Ureter (tissue), 1 donor: ENCODE results near the gene C6orf15. TPM values are rescaled to one million over a fixed set of nuclear protein-coding genes. Genes with fewer than 3 reads are reported as not detected.

Experiments used
- DNase-seq: peaks from one replicate; pipeline ENCODE4 v3.0.0-alpha.2; 2020; ENCODE audit warnings: low spot score
- total RNA-seq: library from RNA; stranded (reverse); gene quantifications from one replicate; pipeline ENCODE4 v1.2.4, GENCODE V29; 2023
- donor health status: DM: yes; HTN: yes; CAD: no.

C6orf15 gene
- total RNA-seq = not detected

DNA sequence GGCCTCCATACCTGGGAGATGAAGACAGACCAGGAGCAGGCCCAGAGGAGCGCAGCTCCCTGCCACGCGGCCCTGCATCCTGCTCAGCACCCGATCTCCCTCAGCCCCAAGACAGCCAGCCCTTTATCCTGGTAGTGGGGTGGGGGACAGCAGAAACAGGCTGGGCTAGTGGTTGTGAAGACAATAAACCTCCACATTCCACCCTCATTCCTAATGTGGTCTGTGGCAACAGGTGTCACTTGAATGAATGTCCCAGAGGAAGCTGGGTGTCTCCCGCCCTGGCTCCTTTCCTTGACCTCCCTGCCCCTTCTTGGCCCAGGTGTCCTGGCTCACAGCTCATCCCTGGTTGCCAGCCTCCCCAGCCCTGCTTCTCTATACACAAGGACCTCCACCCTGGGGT is at the start of gene C6orf15:
TSS of gene C6orf15 (minus strand) at position 98 of the 400 bp plus-strand sequence. CDS start at position 78, 20 bp downstream.
- no peak for DNase-seq

DNA sequence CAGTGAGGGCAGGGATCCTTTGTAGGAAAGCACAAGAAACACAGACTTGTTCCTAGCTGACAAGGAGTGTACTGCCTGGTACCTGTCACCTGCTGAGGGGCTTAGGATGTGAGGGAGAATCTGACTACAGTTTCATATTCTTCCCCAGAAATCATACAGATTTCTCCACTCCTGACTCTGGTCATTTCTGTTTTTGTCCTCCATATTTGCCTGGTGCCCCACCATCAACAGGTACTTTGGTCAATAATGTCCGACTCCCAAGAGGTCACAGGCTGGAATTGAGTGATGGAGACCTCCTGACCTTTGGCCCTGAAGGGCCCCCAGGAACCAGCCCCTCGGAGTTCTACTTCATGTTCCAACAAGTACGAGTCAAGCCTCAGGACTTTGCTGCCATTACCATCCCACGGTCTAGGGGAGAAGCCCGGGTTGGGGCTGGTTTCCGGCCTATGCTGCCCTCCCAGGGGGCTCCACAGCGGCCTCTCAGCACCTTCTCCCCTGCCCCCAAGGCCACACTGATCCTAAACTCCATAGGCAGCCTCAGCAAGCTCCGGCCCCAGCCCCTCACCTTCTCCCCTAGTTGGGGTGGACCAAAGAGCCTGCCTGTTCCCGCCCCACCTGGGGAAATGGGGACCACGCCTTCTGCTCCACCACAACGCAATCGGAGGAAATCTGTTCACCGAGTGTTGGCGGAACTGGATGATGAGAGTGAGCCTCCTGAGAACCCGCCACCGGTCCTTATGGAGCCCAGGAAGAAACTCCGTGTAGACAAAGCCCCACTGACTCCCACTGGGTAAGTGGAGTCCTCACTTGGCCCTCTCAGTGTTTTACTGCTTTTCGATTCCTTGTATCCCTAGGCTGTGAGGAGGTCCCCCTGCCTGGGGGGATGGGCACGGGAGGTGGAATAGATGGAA is 49.1 kb upstream of the C6orf15 start:
- DNase-seq = no peak

DNA sequence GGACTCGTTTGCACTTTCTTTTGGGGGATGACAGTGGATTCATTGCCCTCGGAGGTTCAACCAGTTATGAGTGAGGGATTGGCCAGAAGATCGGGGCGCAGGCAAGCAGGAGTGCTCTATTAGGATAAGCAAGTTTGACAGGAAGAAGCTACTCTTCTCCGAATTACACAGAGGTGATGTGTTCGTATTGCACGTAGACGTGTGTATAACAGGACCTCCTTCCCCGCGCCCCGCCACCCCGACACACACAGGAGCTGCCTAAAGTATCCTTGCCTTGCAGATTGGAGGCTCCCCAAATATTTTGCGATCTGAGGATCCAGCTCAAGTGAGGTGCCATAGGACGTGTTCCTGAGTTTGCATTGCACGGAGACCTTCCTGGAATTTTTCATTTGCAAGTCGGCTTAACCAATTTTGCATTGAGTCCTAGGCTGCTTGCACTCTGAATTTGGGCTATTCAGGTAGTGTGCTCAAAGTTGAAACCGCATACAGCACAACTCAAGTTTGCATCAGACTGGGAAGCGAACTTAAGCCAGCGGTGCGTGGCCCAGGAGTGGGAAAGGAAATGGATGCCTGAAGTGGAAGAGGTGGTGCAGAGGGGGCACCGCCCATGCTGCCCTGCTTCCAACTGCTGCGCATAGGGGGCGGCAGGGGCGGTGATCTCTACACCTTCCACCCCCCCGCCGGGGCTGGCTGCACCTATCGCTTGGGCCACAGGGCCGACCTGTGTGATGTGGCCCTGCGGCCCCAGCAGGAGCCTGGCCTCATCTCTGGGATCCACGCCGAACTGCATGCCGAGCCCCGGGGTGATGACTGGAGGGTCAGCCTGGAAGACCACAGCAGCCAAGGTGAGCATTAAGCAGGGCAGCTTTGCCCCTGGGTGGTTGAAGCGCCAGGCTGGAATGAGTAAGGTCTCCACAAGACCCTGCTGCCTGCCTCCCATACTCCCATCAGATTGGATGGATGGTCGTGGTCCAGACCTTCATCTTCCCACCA is 46.8 kb upstream of the C6orf15 start:
- DNase-seq = no peak

DNA sequence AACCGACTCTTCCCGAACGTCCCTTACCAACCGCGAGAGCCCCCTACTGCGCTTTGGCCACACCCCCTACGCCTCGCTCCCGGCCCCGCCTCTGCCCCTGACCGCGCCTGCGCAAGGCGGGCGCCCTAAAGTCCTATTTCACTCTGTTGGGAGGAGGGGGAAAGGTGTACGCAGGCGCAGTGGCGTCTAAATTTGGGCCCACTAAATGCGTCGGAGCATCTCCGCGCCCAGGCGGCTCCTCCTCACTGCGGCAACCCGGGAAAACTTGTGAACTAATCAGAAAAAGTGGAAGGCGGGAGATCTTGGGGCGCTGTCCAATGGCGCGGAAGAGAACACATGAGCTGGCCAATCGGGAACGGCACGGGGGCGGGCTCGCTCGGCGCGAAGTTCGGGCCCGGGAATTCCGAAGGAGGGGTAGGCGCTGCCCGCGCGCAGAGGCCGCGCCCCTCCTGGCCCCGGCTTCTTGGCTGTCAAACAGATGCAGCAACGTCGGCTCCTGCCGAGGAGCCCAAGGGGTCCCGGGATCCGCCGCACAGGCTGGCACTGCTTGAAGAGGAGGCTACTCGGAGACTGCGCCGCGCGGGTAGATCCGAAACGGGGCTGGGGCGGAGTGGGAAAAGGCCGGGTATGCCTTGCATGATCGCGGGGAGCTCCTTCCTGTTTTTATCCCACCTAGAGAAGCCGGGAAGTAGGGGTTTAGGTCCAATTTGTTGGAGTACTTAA is 45.9 kb upstream of the C6orf15 start, which contains the start of gene TCF19:
TSS of gene TCF19 (plus strand) at position 450 of the 723 bp plus-strand sequence. CDS start 881 bp downstream, outside the sequence.
- peak; percentile 99 for DNase-seq

DNA sequence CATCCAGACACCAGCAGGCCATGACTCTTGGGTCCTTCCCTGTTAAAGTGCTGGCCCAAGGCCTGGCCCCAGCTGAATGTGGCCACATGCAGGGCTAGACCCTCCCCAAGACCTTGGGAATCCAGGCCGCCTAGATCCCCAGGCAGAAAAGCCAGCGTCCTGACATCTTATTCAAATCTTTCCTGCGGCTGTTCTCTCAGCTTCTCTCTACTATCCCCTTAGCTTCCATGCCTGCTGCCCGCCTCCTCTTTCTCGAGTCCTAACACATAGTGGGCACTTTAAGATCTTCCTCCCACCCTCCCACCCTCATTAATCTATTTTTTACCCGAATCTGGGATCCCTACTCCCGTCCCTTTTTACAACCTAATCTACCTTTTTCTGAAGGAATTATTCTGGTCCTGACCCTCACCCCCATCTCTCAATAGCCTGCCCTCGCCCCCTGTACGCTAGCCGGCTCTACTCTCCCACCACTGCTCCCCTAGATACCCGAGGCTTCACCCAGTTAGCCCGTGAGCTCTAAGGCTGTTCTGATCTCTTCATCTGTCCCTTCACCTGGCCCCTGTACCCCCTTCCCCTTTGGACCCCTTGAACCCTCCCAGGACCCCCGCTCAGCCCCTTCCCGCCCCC is 45.3 kb upstream of the C6orf15 start, which contains the start of gene CCHCR1:
TSS of gene CCHCR1 (minus strand) at position 290 of the 627 bp plus-strand sequence. CDS start at position 88, 202 bp downstream.
- no peak for DNase-seq

DNA sequence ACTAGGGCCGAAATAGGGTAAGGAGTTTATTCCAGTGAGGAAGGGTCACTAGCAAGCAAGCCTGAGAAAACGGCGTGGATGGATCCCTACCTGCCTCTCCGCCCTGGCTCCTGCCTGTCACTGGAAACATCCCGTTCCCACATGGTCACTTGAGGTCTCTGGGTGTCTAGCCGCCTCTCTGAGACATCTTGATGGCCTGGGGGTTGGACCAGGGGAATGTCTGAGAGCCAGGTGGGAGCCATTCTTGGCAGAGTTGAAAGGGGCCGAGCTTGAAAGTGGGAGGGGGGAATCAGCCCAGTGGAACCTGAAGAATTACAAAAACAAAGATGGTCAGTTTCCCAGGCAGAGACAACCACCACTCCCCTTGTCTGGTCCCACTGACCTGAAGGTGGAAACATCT is 44.3 kb upstream of the C6orf15 start:
- no peak for DNase-seq

DNA sequence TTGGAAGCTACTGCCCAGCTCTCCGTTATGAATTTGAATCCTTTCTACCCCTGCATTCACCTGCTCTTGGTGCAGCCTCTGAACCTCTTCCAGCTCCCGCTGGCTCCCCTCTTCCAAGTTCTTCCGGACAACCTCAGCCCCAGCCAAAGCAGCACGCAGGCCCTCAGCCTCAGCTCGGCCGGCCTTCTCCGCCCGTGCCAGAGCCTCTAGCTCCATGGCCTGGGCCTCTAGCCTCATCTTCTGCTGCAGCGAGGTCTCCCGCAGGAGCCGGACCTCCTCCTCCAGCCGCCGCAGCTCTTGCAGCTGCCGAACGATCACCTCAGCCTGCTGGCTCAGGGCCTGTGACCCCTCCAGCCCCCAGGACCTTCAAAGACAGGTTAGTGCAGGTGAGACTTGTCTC is 42.1 kb upstream of the C6orf15 start:
- DNase-seq = no peak

DNA sequence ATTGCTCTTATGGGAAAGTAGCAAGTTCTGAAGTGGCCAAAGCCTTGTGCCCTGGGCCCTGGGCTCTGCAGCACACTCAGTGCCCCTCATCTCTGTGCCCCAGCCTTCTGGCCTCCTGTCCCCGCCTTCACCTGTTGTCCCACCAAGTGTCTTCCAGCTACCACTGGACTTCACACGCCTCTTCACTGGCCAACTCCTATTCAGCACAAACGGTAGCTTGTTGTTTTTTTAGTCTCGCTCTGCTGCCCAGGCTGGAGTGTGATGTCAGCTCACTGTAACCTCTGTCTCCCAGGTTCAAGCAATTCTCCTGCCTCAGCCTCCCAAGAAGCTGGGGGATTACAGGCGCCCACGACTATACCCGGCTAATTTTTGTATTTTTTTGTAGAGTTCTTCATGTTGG is 40.4 kb upstream of the C6orf15 start:
- no peak for DNase-seq

DNA sequence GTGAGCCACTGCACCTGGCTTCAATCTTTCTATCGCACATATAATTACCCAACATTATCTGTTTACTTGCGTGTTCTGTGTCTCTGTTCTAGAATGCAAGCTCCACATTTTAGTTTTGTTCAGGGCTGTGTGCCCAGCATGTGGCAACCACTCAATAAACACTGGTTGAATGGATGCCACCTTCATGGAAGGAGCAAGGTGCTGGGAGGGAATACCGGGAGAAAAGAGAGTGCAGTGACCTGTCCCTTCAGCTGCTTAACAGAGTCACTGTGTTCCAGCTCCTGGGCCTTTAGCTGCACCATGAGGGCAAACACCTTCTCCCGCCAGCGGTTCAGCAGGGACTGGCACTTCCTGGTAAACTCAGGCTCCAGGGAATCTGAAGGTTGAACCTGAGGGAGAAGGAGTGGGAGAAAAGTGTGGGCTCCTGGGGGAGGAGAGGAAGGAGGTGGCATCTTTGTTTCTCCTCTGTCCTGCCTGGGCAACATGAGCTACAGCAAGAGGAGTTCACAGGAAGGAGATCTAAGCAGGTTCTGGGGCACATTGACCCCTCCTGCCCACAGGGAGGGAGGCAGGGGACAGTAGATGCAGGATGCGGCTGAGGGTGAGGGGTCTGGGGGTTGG is 37.6 kb upstream of the C6orf15 start:
- no peak for DNase-seq

DNA sequence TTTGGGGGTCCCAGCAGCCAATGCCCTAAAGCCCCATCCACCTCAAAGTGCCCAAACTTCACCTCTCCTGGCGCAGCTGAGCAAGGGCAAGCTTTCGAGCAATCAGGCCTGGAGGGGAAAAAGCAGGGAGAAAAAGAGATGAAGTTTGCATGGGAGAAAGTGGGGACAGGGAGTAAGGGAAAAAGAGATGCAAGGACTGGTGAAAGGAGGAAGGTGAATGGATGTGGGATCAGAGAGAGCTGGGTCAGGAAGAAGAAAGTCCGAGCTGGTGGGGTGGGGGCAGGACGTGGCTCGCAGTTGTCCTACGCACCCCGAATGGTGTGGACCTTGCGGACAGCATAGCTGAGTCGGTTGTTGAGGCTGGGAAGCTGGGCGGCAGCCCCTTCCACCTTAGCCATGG is 33.0 kb upstream of the C6orf15 start:
- no peak for DNase-seq

DNA sequence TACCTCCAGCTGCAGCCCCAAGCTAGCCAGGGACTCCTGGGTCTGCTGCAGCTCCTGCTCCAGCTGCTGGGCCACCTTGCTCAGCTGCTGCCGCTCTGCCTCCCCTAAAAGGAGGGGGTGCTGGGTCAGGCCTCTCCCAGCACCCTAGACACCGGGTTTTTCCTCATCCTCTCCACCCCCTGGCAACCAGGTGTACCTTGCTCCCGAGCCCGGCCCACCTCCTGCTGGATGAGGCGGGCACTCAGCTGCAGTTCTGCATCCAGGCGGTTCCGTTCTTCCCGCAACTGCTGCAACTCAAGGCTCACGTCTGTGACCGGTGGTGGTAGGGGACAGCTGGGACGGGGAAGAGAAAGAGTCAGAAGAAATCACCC is 32.6 kb upstream of the C6orf15 start:
- DNase-seq = no peak

DNA sequence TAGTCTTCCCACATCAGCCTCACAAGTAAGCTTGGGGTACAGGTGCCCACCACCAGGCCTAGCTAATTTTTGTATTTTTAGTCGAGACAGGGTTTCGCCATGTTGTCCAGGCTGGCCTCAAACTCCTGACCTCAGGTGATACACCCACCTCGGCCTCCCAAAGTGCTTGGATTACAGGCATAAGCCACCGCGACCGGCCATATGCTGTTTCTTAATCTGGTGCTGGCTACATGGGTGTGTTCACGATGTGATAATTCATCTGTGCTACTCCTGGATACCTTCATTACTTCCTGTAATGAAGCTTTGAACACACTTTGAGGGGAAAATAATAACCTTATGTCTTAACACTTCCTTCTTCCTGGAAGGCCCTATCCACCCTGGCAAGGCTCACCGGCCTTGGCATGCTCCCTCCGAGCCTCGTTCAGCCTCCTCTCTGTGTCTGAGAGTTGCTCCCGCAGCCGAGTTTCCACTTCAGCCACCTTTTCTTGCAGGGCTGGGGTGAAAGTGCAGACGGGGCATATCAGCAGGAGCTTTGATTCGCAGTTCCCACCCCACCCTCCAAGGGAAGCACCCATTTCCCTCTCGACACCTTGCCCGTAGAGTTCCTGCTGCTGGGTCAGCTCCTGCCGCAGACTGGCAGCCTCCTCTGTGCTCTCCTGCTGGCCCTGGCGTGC is 32.1 kb upstream of the C6orf15 start:
- no peak for DNase-seq

DNA sequence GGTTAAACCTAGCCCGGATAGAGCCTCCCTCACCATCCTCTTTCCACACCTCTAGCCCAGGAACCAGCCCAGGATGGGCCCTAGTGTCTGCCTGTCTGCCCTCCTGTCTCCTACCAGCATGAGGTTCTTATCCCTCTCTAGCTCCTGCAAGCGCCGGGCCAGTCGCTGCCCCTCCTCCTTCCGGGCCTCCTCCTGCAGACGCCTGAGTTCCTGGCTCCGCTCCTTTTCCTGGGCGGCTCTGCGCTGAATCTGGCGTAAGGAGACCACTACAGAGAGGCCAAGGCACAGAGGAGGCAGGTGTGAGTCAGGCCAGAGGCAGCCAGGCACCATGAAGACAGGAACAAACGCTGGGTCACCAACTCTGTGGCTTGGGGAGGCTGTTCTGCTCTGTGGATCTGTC is 30.8 kb upstream of the C6orf15 start:
- no peak for DNase-seq

DNA sequence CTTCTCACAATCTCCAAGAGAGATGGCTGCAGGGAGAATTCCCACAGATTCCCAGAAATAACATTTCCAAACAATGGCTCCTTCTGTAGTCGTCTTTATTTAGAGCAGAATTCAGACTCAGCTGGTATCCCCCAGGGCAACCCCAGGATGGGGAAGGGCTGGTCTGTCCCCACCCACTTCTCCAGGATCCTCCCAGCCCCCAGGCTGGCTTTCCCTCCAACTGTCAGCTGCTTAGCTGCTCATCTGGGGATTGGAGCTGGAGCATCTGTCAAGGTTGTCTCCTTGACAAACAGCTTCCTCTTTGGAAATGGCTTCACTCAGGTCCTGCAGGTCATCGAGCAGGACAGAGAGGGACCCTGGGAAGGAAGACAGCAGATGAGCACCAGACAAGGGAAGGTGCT is 30.0 kb upstream of the C6orf15 start:
- no peak for DNase-seq

DNA sequence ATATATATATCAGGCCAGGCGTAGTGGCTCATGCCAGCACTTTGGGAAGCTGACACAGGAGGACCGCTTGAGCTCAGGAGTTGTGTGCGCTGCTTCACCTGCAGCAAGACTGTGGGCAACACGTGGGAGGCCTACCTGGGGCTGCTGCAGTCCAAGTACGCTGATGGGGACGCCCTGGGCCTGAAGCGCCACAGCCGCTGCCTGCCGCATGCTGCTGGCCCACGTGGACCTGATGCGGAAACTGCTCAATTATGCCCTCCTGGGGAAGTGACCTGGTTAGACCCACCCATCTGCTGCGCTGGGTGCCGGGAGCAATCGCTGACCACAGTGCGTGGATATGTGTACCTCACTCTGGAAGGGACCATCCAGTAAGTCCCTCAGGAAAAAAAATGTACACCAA is 28.3 kb upstream of the C6orf15 start:
- DNase-seq = no peak

DNA sequence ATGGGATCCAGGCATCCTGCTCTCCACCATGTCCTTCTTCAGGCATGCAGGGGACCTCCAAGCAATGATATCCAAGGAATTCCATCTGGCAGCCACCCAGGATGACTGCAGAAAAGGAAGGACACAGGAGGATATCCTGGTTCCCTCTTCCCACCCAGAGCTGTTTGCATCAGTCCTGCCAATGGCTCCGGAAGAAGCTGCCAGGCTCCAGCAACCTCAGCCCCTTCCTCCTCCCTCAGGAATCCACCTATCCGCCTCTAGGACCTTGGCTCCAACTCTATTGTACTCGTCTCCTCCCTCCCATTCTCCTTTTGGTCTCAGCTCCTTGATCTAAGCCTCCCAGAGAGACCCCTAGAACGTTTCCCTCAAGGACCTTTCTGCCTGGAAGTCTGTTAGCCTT is 27.2 kb upstream of the C6orf15 start:
- no peak for DNase-seq

DNA sequence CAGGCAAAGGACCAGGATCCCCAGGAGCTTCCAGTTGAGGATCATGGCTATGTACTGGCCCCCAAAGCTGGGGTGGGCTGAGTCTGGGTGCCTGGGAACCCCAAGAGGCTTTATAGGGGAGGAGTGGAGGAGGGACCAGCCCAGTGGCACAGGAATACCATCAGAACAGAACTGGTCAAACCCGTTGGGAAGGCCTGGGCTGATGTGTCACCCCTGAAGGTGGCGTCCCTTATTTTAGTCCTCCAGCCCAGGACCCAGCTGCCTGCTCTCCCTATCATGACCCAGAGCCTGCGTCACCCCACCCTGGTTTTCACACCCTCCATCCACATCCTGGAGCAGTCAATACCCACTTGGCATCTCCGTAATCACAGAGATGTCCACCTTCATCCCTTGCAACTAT is 26.6 kb upstream of the C6orf15 start, which contains the start of gene PSORS1C2:
TSS of gene PSORS1C2 (minus strand) at position 85 of the 400 bp plus-strand sequence. CDS start at position 45, 40 bp downstream.
- DNase-seq = no peak

DNA sequence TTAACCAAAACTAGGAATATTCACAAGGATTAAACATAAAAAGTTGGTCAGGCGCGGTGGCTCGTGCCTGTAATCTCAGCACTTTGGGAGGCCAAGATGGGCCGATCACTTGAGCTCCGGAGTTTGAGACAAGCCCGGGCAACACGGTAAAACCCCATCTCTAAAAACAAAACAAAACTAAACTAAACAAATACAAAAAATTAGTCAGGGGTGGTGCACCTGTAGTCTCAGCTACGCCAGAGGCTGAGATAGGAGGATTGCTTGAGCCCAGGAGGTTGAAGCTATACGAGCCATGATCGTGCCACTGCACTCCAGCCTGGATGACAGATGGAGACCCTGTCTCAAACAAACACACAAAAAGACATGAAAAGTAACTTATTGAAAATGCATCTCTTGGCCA is 23.3 kb upstream of the C6orf15 start:
- no peak for DNase-seq

DNA sequence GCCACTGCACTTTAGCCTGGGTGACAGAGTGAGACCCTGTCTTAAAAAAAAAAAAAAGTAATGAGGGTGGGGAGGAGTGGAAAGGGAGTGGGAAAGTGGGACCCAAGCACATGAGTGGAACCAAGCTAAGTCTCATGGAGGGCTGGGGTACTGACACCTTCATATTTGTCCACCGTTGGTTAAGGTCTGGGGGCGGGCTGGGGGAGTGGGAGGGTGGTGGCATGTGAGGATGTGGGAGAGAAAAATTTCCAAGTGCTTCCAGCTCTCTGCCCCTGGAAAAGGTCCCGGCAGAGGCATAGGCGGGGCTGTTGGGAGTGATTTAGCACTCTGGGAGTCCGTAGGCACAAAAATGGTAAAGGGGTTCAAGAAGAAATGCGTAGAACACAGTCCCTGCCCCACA is 20.4 kb upstream of the C6orf15 start:
- DNase-seq = no peak

DNA sequence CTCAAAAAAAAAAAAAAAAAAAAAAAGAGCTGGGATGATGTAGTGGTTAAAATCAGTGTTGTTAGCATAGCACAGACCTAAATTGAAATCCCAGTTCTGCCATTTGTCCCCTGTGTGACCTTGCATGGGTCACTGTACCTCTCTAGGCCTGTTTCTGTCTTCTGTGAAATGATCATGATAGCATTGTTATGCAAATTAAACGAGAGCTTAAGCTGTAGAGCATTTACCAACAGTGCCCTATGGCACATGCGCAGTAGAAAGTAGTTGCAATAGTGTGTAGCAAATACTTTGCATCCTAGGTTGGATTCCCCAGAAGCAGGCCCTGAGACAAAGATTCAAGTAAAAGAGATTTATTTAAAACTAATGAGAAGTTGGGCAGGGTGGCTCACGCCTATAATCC is 19.2 kb upstream of the C6orf15 start:
- DNase-seq = no peak
